HepG2 (cell line): Measurements from ENCODE around the gene ANKFY1. TPM values are rescaled to one million over a fixed set of nuclear protein-coding genes. Genes with fewer than 3 reads are reported as not detected.

Experiments
- GATAD1 ChIP-seq: IDR thresholded peaks from 2 replicates; pipeline ENCODE4 v1.6.1; 2016; ENCODE audit warnings: missing genetic modification reagents, missing compliant biosample characterization
- ZBTB20 ChIP-seq: sonication (generic); formaldehyde crosslinking; IDR thresholded peaks from 2 replicates; pipeline ENCODE4 v1.8.1; 2023; ENCODE audit warnings: missing genetic modification reagents, low read depth, mild to moderate bottlenecking, borderline replicate concordance
- ZIK1 ChIP-seq: sonication (generic); formaldehyde crosslinking; IDR thresholded peaks from 2 replicates; pipeline ENCODE4 v1.5.0; 2020; ENCODE audit warnings: mild to moderate bottlenecking, low read depth, missing genetic modification reagents, borderline replicate concordance
- ZNF17 ChIP-seq: sonication (generic); formaldehyde crosslinking; IDR thresholded peaks from 2 replicates; pipeline ENCODE4 v1.5.0; 2020; ENCODE audit warnings: mild to moderate bottlenecking, missing genetic modification reagents
- ZNF567 ChIP-seq: sonication (generic); formaldehyde crosslinking; IDR thresholded peaks from 2 replicates; pipeline ENCODE4 v1.8.1; 2023; ENCODE audit warnings: mild to moderate bottlenecking, missing genetic modification reagents, borderline replicate concordance
- ZNF713 ChIP-seq: sonication (generic); formaldehyde crosslinking; IDR thresholded peaks from 2 replicates; pipeline ENCODE4 v1.4.0; 2020; ENCODE audit warnings: mild to moderate bottlenecking, missing genetic modification reagents
- polyA plus RNA-seq, 8 experiments: library from polyadenylated mRNA; depleted of rRNA in 3 of 8; stranded (reverse) in 7 of 8; unstranded in 1 of 8; fragments of >200 nt; fragmentation: Illumina TruSeq in 4 of 8; extraction: Trizol in 4 of 8; gene quantifications; 2 replicates each; pipeline versions ENCODE4 v1.2.1 to v1.2.3, GENCODE V29; 2011 to 2016; ENCODE audit warnings: low read depth in 4 of 8, missing spikeins in 1 of 8, mixed read lengths in 1 of 8; ENCODE audit not compliant: insufficient read depth in 1 of 8
- total RNA-seq, 5 experiments: library from RNA; depleted of rRNA; stranded (reverse); fragments of >200 nt; fragmentation: Illumina TruSeq; extraction: Trizol; gene quantifications; 2 replicates each; pipeline ENCODE4 v1.2.3, GENCODE V29; 2016; ENCODE audit warnings: low read depth in 1 of 5
- TF ChIP-seq, protein P1 (sequence below): sonication (generic); formaldehyde crosslinking; conservative IDR thresholded peaks from 2 replicates; pipeline ENCODE4 v1.4.0; 2020; ENCODE audit warnings: missing genetic modification reagents
- TF ChIP-seq, protein P2 (sequence below): sonication (generic); formaldehyde crosslinking; IDR thresholded peaks from 2 replicates; pipeline ENCODE4 v1.5.0; 2020; ENCODE audit warnings: mild to moderate bottlenecking, missing genetic modification reagents
- TF ChIP-seq, protein P3 (sequence below), 2 experiments: sonication (generic) in 1 of 2; formaldehyde crosslinking in 1 of 2; IDR thresholded peaks; 2 replicates each; pipeline versions ENCODE4 v1.6.1 to v1.9.0; 2014 to 2022; ENCODE audit warnings: antibody characterized with exemption in 1 of 2, borderline replicate concordance in 1 of 2, inconsistent platforms in 1 of 2, low read depth in 1 of 2, missing genetic modification reagents in 1 of 2
- TF ChIP-seq, protein P4 (sequence below): sonication (generic); formaldehyde crosslinking; IDR thresholded peaks from 2 replicates; pipeline ENCODE4; 2020; ENCODE audit warnings: missing genetic modification reagents, mild to moderate bottlenecking, borderline replicate concordance
- TF ChIP-seq, protein P5 (sequence below): sonication (generic); formaldehyde crosslinking; IDR thresholded peaks from 2 replicates; pipeline ENCODE4 v1.4.0; 2020; ENCODE audit warnings: missing genetic modification reagents, borderline replicate concordance

The ANKFY1 gene
- total and polyA plus RNA-seq, 2 of the 13 experiments (the other 11 are each of a cell fraction or from before 2014, with no cell fraction given) = 11.9 to 16.8 TPM

DNA sequence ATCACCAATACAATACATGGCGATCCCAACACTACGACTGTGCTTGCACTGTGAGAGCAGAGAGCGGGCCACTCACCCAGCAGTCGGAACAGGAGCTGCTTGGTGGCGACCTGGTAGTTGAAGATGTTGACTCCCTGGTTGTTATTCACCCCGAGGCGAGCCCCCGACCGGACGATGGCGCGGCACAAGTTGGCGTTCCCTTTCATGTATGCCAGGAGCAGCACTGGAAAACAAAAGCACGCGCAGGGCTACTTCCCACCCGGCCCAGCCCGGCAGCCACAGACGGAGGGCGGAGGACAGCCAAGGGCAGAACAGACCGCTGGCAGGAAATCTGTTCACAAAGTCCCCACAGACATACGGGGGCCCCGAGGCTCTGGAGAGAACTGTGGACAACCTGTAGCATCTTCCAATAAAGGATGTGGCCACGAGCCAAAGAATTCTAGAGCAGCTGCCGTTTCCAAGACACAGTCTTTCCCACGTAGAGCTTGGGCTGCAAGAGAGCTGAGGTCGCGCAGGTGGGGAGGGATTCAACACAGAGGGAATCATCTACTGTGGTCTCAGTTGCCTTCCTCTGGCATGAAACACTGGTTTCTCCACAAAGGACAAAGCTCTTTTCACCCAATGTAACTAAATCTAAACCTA lies 93.0 kb downstream of the ANKFY1 start (continued):
- TF ChIP-seq, protein P1, sequence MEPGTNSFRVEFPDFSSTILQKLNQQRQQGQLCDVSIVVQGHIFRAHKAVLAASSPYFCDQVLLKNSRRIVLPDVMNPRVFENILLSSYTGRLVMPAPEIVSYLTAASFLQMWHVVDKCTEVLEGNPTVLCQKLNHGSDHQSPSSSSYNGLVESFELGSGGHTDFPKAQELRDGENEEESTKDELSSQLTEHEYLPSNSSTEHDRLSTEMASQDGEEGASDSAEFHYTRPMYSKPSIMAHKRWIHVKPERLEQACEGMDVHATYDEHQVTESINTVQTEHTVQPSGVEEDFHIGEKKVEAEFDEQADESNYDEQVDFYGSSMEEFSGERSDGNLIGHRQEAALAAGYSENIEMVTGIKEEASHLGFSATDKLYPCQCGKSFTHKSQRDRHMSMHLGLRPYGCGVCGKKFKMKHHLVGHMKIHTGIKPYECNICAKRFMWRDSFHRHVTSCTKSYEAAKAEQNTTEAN (CRISPR knock-in tag) = no peak
- no peak for TF ChIP-seq ZIK1 (CRISPR knock-in tag)
- TF ChIP-seq ZNF17 (CRISPR knock-in tag) = no peak
- TF ChIP-seq, protein P2, sequence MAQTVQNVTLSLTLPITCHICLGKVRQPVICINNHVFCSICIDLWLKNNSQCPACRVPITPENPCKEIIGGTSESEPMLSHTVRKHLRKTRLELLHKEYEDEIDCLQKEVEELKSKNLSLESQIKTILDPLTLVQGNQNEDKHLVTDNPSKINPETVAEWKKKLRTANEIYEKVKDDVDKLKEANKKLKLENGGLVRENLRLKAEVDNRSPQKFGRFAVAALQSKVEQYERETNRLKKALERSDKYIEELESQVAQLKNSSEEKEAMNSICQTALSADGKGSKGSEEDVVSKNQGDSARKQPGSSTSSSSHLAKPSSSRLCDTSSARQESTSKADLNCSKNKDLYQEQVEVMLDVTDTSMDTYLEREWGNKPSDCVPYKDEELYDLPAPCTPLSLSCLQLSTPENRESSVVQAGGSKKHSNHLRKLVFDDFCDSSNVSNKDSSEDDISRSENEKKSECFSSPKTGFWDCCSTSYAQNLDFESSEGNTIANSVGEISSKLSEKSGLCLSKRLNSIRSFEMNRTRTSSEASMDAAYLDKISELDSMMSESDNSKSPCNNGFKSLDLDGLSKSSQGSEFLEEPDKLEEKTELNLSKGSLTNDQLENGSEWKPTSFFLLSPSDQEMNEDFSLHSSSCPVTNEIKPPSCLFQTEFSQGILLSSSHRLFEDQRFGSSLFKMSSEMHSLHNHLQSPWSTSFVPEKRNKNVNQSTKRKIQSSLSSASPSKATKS (CRISPR knock-in tag) = no peak
- TF ChIP-seq, protein P3, sequence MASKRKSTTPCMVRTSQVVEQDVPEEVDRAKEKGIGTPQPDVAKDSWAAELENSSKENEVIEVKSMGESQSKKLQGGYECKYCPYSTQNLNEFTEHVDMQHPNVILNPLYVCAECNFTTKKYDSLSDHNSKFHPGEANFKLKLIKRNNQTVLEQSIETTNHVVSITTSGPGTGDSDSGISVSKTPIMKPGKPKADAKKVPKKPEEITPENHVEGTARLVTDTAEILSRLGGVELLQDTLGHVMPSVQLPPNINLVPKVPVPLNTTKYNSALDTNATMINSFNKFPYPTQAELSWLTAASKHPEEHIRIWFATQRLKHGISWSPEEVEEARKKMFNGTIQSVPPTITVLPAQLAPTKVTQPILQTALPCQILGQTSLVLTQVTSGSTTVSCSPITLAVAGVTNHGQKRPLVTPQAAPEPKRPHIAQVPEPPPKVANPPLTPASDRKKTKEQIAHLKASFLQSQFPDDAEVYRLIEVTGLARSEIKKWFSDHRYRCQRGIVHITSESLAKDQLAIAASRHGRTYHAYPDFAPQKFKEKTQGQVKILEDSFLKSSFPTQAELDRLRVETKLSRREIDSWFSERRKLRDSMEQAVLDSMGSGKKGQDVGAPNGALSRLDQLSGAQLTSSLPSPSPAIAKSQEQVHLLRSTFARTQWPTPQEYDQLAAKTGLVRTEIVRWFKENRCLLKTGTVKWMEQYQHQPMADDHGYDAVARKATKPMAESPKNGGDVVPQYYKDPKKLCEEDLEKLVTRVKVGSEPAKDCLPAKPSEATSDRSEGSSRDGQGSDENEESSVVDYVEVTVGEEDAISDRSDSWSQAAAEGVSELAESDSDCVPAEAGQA (IDR thresholded peaks at IDR 0.05; ENCODE audit: low read depth) = no peak
- TF ChIP-seq, protein P3 (CRISPR knock-in tag; IDR thresholded peaks at IDR 0.05; ENCODE audit: borderline replicate concordance) = no peak
- TF ChIP-seq ZBTB20 (CRISPR knock-in tag) = no peak
- TF ChIP-seq, protein P4, sequence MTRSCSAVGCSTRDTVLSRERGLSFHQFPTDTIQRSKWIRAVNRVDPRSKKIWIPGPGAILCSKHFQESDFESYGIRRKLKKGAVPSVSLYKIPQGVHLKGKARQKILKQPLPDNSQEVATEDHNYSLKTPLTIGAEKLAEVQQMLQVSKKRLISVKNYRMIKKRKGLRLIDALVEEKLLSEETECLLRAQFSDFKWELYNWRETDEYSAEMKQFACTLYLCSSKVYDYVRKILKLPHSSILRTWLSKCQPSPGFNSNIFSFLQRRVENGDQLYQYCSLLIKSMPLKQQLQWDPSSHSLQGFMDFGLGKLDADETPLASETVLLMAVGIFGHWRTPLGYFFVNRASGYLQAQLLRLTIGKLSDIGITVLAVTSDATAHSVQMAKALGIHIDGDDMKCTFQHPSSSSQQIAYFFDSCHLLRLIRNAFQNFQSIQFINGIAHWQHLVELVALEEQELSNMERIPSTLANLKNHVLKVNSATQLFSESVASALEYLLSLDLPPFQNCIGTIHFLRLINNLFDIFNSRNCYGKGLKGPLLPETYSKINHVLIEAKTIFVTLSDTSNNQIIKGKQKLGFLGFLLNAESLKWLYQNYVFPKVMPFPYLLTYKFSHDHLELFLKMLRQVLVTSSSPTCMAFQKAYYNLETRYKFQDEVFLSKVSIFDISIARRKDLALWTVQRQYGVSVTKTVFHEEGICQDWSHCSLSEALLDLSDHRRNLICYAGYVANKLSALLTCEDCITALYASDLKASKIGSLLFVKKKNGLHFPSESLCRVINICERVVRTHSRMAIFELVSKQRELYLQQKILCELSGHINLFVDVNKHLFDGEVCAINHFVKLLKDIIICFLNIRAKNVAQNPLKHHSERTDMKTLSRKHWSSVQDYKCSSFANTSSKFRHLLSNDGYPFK (CRISPR knock-in tag) = no peak
- no peak for TF ChIP-seq GATAD1 (CRISPR knock-in tag)
- TF ChIP-seq, protein P5, sequence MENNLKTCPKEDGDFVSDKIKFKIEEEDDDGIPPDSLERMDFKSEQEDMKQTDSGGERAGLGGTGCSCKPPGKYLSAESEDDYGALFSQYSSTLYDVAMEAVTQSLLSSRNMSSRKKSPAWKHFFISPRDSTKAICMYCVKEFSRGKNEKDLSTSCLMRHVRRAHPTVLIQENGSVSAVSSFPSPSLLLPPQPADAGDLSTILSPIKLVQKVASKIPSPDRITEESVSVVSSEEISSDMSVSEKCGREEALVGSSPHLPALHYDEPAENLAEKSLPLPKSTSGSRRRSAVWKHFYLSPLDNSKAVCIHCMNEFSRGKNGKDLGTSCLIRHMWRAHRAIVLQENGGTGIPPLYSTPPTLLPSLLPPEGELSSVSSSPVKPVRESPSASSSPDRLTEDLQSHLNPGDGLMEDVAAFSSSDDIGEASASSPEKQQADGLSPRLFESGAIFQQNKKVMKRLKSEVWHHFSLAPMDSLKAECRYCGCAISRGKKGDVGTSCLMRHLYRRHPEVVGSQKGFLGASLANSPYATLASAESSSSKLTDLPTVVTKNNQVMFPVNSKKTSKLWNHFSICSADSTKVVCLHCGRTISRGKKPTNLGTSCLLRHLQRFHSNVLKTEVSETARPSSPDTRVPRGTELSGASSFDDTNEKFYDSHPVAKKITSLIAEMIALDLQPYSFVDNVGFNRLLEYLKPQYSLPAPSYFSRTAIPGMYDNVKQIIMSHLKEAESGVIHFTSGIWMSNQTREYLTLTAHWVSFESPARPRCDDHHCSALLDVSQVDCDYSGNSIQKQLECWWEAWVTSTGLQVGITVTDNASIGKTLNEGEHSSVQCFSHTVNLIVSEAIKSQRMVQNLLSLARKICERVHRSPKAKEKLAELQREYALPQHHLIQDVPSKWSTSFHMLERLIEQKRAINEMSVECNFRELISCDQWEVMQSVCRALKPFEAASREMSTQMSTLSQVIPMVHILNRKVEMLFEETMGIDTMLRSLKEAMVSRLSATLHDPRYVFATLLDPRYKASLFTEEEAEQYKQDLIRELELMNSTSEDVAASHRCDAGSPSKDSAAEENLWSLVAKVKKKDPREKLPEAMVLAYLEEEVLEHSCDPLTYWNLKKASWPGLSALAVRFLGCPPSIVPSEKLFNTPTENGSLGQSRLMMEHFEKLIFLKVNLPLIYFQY (CRISPR knock-in tag) = no peak
- TF ChIP-seq ZNF567 (CRISPR knock-in tag) = no peak
- no peak for TF ChIP-seq ZNF713 (CRISPR knock-in tag)
- TF ChIP-seq, all 625 proteins: peak for 0
